ENCODE measurements around the gene CCL7.

The CCL7 gene

DNA sequence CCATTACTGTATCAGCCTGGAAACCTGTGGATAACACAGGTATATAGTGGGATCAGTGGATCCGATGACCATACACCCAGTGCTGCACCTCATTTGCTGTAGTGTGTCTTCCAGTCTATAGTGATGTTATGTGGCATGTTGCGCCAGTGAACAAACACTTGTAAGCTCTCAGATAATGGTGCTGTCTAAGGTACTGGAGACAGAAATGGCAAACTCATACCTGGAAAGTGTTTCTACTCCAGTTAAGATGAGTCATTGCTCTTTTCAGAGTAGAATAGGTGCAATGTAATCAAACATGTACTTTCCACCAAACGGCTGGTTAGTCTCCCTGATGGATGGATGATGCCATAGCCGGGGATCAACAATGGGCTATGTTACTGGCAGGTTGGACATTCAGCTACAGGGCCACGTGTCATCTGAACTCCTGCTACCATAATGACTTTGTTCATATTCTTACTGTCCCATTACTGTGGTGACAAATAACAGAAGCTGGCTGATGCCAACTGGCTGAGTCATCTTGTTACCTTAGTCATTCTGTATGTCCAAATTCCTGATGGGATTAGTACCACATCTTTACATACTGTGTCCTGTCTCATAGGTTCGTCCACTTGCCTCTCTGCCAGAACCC, 21.8 kb downstream of the CCL7 start:
- DNase-seq: no peak

DNA sequence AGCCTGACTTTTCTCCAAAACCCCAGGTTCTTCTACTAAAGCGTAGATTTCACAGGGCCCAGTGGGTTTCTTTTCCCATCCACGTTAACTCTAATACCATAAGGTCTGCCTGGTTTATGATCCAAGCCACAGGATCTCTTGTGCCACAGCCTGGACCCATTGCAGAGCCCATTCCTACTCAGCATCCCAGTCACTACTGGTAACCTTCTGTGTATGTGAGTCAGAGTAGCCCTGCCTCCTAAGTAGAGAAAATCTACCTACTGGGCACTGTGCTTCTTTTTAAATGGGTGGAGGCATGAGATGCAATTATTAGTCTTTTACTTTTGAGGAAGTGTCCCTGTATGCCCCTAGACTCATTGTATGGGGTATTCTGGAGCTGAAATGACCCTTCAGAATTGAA, 29.0 kb downstream of the CCL7 start:
- DNase-seq: no peak

DNA sequence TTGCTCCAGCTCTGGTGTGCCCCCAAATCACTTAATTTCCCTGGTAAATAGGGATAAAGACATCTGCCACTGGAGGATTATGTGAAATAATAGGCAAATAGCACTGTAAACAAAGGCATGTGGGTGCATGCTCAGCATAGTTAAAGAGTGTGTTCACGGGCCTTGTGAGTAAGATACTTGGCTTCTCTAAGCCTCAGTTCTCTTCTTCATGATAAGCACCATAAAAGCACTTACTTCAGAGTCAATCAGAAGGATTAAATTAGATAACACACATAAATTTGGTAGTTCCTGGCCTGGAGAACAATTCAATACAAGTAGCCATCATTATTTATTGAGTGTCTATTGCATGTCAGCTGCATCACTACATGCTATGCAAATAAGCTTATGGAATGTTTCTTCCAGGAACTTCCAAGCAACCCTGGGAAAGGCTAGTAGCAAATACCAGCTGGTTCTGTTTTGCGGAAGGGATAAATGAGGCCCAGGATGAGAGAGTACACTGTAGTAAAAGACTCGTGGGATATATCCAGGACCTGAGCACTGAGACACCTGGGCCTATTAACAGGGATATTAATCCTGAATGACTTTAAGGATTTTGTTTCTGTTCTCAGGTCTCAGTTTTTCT, 30.0 kb downstream of the CCL7 start:
- DNase-seq: no peak

DNA sequence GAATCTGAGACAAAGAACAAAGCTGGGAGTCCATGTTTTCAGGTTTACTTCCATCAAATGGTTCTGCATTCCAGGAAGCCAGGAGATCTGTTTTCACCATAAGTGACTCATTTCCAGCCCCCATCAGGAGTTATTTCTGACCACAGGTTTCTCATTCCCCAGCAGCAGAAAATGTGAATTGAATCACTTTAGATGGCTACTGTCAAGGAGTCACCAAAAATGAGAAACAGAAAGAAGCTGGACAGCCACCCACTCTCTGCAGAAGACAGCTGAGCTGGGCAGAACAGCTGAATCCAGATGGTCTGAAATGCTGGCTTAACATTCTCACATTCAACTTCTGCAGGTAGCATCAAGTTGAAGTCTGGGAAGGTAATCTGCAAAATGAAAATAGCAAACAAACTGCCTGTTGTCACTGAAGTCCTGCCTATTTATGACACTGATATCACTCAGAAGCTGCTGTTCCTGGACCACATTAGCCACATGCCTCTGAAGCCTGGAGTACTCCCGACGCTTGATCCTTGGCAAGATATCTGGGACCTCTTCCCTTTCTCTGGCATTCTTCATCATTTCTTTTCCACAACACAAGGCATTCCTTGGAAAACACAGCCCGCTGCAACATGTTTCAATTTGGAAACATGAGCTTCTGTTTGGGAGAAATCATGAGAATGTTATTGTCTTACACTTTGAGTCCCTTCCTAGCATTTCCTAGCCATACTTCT, 30.8 kb downstream of the CCL7 start:
- no peak for DNase-seq

DNA sequence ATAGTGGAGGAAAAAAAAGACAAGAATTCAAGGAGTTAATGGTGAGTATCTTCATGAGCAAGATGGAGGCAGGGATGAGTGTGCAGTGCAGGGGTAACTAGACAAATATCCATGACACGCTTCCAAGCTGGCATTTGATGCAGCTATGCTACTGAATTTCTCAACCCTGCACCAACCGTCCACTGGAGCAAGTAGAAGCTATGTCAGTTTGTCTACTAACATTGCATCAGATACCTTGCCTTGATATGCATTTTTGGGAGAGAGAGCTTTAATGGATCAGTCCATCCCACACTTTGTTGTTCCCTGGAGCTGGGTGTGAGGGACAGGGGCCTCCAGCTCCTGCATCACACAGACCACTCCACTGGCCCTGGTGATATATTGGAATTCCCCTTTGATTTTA, 32.0 kb downstream of the CCL7 start:
- no peak for DNase-seq

DNA sequence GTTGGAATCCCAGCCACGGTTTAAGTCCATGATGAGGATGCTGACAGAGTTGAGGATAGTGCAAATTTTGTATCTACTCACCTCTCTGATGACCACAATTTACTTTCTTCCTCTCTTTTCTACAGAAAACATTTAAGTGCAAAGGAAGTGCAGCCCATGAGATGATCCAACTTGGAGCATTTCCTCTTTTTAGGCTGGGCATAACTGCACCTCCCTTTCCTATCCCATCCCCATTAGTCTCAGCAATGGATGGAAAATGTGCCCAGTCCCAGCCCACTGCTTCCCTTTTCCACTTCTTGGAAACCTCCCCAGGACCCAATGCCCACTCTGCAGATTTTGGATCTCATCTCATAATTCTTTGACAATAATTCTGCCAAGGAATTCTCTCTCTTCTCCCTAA, 32.6 kb downstream of the CCL7 start:
- no peak for DNase-seq

DNA sequence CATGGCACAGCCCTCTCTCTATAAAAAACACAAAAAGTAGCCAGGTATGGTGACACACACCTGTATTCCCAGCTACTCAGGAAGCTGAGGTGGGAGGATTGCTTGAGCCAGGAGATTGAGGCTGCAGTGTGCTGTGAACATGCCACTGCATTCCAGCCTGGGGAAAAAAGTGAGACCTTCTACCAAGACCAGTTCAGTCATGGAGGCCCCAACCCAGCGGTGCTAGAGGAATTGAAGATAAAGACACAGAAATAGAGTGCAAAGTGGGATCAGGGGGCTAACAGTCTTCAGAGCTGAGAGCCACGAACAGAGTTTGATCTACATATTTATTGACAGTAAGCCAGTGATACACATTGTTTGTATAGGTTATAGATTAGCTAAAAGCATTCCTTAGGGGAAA, 33.6 kb downstream of the CCL7 start:
- no peak for DNase-seq

DNA sequence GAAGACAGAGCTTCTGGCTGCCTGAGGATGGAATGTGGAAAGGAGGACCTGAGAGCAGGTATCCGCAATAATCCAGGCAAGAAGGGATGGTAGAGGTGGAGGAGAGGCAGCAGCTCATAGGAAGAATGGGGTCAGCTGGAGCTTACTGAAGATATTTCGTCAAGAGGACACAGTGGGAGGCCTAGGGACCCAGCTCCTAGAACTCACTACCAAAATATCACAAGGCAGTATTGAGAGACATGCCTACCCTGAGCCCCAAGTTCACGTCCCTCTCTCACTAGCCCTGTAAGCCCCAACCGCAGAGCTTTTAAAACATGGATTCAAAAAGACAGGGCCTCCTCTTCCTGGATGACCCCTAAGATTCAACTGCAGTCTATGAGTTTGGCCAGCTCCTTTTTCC, 35.0 kb downstream of the CCL7 start:
- no peak for DNase-seq

DNA sequence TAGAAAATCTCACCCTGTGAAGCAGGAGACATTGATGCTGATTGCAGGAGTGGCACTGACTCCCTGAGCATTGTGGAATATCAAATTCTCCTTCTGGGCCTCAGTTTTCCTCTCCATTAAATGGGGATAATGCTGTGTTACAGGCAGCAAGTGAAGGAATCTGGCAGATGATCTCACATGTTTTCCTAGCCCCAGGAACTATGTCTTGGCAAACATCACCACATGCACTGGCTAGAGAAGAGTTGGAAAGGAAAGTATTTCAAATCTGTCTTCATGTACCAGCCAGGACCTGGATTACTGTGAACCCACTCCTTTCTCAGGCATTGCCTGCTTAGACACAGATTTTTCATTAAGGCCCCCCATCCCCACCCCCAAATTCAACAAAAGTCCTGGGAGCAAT, 35.6 kb downstream of the CCL7 start:
- no peak for DNase-seq

DNA sequence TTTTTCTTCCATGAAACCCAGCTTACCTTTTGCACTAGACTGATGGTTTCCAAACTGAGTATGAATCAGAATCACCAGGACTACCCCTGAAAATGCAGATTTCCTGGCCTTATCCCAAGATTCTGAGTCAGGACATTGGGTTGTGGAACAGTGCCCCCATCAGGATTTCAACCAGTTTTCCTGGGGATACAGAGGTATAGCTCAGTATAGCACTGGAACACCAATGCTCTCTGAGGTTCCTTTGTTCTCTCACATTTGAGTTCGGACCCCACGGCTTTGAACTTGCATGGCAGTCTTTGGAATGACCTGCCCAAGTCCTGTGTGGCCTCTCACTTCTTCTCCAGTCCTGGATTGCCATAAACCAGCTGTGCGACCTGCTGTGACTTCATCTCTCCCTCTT, 36.4 kb downstream of the CCL7 start:
- no peak for DNase-seq

DNA sequence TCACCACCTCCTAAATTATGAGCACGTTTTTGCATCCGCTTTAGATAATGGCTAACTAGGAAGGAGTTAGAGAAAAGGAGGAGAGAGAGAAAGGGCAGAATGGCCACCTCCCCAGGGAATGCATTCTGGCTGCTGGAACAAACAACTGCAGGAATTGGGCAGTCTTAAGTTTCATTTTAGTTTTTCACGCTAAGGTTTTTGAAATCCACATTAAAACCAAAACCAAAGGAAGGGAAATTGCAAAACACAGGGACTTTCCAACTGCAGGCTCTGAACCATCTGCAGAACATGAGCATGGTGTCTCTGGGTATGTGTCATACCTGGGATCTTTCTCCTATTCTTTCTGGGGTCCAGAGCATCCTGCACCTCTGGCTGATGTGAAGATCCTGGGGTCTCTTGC, 37.1 kb downstream of the CCL7 start:
- DNase-seq: no peak

DNA sequence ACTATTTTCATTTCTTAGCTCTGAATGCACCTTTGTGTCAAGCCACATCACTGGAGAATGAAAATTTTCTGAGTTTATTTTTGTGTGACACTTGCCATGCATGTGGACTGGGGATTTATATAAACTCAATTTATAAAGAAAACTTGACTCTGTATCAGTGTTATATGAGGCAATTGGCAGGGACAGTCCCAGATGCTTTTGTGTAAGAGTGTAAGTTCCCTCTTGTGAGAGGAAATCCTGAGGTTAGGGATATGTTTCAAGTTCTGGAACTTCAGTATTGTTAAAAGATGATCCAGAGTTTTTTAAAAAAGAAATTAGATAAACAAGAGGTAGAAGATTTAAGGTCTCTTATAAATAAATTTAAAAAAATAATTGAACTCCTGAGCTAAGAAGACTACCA, 38.4 kb downstream of the CCL7 start:
- no peak for DNase-seq

DNA sequence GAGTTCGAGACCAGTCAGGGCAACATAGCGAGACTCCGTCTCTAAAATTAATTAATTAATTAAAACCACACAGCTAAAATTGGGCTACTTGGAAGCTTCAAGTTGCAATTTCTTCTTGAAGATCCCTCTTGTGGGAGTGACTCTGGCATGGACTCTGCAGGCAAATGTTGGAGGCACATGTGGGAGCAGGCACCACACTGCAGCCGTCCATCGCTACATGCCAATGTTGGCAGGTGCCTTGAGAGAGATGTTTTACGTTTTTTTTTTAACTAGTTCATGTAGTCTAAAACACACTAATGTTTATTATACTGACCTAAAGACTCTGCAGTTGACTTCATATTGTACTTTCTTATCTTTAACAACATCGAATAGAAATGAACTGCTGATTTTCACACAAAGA, 41.3 kb downstream of the CCL7 start:
- DNase-seq: no peak

DNA sequence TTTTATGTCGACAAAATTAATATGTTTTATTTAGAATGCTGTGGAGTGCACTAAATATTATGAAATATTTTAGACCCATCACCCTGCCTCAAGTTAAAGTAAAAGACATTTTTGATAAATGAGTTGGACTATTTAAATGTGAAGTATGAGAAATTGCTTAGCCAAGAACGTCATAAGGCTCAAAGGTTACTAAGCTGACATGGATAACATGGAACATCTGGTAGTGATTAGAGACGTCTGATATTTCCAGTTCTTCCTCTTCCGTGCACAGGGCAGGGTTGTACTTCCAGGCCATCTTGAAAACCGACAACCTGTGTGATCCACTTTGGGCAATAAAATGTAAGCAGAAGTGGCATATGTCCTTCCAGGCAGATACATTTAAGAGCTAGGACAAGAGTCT, 42.1 kb downstream of the CCL7 start:
- no peak for DNase-seq

DNA sequence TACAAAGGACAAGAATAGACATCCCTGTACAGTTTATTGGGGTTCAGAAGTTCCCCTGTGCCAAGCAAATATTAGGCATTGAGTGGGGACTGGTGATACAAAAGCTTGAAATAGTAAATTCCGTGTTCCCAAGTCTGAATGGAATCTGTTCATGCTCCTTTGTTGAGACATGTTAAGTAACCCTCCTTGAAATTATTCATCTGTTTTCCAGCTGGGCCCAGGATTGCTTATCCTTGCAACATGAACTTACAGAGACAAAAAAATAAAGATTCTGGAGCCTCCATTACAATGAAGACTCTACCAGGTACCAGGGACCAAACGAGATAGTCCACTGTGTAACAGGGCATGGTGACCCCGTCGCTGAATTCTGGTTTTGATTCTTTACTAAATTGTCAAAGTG, 43.1 kb downstream of the CCL7 start:
- DNase-seq: no peak

DNA sequence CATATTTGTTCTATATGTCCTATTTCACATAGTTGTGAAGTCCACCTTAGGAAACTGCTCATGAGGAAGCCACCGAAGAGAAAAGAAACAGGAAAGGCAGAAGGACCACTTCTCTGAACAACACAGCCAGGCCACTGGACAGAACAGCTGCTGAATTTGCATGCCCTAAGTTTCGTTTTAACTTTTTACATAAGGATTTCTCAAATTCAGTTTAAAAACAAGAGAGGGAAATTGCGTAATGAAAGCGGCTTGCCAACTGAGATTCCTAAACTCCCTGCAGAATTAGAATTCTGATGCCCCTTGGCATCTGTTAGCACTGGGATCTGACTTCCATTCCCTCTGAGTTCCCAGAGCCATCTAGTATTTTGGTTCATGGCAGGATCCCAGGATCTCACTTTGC, 44.3 kb downstream of the CCL7 start:
- DNase-seq: no peak

DNA sequence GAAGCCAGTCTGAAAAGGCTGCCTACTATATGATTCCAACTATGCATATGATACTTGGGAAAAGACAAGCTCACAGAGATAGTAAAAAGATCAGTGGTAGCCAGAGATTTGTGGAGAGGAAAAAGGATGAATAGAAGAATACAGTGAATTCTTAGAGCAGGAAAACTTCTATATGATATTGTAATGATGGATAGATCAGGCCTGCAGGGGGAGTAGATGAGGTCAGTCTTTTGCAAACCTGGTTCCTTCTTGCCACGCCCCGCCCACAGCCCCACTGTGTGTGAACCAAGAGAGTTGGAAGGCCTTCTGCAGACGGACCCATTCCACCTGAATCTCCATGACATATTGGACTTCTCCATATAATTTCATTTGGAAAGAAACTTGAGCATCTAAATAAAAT, 48.5 kb downstream of the CCL7 start:
- DNase-seq: no peak

DNA sequence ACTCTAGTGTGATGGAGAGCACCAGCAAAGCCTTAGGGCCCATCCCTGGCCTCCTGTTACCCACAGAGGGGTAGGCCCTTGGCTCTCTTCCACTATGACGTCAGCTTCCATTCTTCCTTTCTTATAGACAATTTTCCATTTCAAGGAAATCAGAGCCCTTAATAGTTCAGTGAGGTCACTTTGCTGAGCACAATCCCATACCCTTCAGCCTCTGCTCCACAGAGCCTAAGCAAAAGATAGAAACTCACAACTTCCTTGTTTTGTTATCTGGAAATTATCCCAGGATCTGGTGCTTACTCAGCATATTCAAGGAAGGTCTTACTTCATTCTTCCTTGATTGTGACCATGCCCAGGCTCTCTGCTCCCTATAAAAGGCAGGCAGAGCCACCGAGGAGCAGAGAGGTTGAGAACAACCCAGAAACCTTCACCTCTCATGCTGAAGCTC, 49.0 kb downstream of the CCL7 start, which contains the start of gene CCL8:
Gene CCL8, plus strand, starts transcription at position 397 of the 445 bp plus-strand sequence. CDS start 67 bp downstream, outside the sequence.
- no peak for DNase-seq
